Activated effector memory CD4-positive, alpha-beta T cell treated with Interleukin-2 at 50 U/mL for 16 hours (primary cell): Measurements from ENCODE around the gene JAKMIP1.

ENCODE experiments used
- DNase-seq: peaks from one replicate; pipeline ENCODE4 v3.0.0-alpha.2; 2020

The JAKMIP1 gene

GRCh38 chr4:6086846-6087245 lies 113.5 kb downstream of the JAKMIP1 start:
- DNase-seq = no peak

GRCh38 chr4:6085691-6086628 lies 114.4 kb downstream of the JAKMIP1 start:
- no peak for DNase-seq

- DNase-seq = no peak
Measured at GRCh38 chr4:6085028-6085690, 115.2 kb downstream of the JAKMIP1 start.

DNA sequence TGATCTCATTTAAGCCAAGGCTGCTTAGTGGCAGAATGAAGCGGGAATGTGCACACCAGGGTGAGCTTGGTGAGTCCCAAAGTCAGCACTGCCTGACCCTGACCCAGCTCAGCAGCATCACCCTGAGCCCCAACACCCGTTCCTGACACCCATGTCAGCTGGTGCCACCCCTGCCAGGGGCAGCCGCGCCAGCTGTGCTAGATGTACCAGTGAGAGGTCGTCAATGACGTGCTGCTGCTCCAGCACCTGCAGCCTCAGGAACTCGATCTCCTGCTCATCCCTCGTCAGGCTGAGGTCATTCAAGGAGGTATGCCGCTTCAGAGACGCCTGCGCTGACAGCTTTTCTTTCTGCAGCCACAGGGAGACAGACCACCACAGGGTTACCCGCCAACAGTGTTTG lies 120.4 kb downstream of the JAKMIP1 start:
- DNase-seq = no peak

DNA sequence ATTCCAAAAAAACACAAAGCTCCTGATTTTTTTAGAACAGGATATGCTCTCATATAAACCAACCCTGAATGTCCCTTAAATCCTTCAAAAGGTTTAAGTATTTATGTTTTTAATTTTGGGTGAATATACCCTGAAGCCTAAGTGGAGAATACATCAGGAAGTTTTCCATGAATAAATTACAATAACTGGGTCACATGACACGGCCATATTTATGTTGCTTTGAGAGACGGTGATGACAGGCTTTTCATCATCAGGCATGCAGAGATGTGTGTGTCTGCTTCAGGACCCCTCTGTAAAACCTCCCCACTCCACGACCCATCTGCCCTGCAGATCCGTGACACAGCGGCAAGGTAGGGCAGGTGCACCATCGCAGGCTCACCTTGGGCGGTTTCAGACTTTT lies 121.8 kb downstream of the JAKMIP1 start:
- no peak for DNase-seq

- no peak for DNase-seq
Measured at GRCh38 chr4:6076391-6076790, 124.0 kb downstream of the JAKMIP1 start.

GRCh38 chr4:6074758-6075157 lies 125.6 kb downstream of the JAKMIP1 start:
- DNase-seq = no peak

- DNase-seq = no peak
Measured at GRCh38 chr4:6071959-6072720, 128.2 kb downstream of the JAKMIP1 start.

DNA sequence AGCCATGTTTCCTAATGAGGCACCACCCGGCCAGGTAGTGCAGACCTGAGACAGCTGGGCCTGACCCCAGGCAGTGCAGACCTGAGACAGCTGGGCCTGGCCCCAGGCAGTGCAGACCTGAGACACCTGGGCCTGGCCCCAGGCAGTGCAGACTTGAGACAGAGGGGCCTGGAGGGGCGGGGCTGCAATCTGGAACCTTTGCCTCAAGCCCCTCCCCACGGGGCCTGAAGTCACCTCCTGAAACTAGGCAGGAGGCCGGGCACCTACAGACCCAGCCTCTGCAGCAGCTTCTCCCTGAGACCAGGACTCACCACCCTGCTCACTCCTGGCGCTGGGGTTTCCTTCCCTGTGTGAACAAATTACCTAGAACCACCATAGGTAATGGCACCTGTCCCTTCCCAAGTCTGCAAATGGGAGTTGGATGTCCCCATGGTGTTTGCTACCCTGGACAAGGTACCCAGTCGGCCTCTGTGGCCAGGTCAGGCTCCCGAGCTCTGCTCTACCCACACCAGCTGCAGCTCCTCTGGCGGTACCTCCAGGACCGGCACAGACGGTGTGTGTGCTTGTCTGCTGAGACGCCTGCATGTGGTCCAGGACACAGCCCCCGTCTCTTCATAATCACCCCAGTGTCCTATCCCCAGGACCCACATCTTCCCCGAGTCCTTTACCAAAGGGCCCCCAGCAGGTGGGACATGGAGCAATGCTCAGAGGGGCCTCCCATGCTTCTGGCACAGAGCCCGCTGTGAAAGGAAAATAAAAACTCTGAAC lies 129.0 kb downstream of the JAKMIP1 start:
- no peak for DNase-seq

DNA sequence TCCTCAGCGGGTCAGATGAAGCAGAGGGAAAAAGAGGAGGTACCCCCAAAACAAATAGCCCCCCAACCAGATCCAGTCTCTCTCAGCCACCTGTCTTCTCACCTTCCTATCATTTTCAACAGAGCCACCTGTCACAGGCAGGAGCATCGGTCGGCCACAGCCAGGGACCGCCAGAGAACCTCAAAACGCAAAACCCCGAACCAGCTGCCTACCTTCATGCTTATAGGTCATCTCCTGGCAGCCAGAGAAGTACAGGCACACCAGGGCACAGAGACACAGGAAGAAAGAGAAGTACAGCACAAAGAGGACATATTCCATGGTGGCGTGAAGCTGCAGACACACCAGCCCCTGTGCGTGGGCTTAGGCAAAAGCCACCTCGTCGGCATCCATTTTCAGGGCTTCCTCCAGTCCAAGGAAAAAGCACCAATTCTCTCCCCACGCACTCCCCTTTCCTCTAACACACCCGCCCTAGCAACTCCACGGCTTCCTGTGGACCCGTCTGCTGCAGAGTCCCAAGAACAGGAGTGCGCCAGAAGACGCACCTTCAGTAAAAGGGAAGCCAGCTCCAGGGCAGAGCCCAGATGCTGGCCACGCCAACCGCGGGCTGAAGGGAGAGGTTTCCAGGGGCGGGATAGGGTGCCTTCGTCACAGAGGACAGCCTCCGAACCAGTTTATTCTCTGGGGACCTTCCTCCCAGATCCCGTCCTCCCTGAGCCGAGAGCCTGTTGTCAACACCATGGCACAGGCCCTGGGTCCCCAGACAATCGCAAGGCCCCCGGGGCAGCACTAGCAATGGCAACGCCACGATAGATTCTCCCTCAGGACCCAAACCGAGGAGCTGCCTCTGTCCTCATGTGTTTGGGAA lies 130.3 kb downstream of the JAKMIP1 start:
- DNase-seq = no peak

DNA sequence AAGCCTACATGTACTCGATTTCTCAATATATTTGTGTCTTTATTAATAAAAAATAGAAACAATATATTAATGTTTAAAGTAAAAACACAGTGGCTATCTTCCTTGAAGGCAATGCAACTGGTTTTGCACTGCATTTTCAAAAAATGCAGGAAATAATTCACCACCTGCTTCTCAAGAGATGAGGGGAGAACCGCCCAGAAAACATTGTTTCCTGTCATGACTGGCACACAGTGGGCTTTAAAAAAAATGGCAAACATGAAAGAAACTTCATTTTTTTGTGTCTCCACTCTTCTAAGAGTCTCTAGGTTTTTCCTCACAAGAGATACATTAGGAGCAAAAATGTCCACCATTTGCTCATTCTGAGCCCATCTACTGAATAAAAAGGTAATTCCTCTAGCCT lies 131.4 kb downstream of the JAKMIP1 start:
- no peak for DNase-seq

DNA sequence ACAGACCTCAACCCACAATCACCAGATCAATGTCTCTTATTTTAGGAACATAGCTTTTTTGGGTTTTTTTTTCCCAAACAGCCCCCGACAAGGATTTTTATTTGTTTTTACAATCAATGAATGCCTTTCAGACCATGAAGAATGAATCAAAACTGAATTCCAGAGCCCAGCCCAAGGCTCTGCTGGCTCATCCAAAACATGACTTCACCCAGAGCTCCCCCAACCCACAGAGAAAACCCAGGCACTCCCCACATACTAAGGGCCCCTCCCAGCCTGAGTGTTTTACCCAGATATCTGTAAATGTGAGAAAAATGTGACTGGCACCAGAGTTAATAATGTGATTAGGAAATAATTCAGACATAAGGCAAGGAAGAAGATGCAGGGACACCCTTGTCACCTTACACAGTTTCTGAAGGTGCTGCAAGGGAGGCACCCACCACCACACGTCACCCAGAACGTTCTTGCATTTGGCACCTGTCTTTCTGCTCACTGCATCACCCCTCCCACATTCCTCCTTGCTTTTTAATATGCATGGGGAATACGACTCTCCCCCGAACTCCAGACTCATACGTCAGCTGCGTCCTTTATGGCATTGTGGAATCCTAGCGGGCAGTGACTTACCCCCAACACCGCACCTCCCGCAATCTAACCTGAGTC lies 134.3 kb downstream of the JAKMIP1 start:
- no peak for DNase-seq

DNA sequence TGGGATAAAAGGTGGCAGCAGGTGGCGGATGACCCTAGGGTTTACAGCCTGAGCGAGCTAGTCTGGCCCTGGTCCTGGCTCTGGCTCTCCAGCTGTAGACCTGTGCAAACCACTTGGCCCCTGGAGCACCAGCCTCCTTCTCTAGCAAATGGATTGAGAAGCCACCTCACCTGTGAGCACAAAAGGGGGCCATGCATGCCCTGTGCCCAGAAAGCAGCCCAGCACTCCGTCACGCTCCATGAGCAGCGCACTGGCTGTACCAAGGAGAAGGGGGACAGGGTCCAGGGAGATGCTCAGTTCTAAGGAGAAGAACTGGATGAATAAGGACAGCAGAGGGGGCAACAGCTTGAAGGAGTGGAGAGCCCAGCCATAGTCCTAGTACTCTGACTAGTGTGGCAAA lies 135.2 kb downstream of the JAKMIP1 start:
- no peak for DNase-seq

- no peak for DNase-seq
Measured at GRCh38 chr4:6064383-6064782, 136.0 kb downstream of the JAKMIP1 start.

GRCh38 chr4:6063684-6064083 lies 136.7 kb downstream of the JAKMIP1 start:
- DNase-seq = no peak

GRCh38 chr4:6062133-6062532 lies 138.2 kb downstream of the JAKMIP1 start:
- no peak for DNase-seq

DNA sequence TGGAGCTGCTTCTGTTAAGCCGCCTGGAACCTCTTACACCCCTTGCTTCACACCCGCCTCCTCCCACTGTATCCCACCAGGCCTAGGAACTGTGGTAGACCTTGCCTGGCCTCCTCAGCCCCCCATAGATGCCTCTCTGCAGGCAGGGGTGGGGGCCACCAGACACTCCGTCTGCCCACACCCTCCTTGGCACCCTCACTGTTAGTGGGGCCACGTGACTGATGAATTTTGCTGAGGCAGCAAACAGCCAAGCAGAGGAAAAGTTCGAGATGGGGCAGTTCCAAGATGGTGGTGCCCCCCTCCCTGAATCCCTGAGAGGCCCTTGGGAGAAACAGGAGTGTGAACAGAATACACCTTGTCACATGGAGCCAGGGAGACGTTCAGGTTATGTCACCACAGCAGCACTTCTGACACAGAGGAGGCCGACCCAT lies 141.0 kb downstream of the JAKMIP1 start:
- DNase-seq = no peak

DNA sequence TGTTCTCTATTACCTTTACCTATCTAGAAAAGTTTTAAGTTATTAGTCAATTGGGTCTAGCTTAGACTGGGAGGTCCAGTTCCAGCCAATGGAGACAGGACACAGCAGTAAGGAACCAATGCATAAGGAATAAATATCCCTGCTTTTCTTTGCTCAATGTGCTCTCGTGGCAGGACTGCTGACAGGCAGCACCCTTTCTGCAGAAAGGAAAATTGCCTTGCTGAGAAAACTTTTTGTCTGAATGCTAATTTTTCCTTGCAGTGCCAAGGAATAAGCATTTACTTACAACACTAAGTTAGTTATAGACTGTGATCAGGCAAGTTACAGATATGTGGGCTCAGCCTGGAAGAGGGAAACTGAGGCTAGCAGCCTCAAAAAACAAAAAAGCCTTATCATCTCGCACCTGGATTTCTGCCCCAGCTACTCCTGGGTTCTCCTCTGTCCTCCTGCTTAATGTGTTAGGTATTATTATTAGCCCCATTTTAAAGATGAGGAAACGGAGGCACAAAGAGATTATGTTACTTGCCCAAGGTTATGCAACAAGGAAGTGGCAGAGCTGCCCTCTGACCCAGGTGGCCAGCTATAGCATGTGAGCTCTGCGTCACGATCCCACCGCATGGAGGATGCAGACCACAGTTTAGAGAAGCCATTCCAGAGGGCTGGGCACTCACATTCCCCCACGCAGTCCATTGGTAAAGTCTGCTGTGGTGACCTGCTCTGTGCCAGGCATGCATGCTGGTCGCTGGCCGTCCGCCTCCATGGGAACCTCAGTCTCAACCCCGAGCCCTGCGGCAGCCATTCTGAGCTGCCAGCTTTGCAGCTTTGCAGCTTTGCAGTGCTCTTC lies 141.6 kb downstream of the JAKMIP1 start:
- DNase-seq = no peak

DNA sequence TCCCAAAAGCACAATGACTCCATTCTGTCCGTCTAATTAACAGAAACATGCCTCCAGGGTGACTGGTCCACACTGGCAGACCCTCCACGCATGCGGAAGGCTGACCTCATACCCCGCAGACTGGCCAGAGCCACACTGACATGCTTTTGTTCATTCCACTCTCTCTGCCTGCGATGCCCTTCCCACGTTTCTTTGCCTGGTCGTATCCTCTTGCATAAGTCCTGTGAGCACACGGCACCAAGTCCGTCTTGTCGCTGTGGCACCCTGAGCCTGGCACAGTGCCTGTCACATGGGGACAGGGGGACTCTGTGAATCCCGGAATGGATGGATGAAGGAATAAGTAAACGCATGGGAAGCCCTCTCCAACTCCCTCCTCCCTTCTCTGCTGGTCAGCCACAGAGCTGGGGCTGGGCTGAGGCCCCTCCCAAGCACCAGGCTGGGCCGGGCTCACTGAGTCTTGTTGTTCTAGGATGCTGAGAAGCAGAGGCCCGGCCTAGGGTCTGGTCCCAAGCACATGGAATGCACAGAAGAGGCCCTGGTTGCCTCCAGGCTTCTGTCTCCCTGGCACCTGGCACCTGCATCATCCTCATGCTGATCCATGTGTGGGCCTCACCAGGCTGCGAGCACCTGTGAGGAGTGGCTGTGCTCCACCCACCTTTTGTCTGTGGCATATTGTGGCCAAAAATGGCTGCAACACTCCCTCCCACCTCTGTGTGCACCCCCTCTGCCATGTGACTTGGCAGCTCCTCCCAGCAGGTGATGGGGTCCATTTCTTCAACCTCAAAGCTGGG lies 143.2 kb downstream of the JAKMIP1 start:
- DNase-seq = no peak
